ENCODE measurements around the gene SLC25A25. TPM values are rescaled to one million over a fixed set of nuclear protein-coding genes. Genes with fewer than 3 reads are reported as not detected.

Gene SLC25A25
- 10 to 100 TPM; 16.8 to 19.1 (median 18.9) TPM for total RNA-seq
- 15.5 TPM for total RNA-seq (2013)

- Mint-ChIP-seq H3K4me1 (peaks cover 42 to 47% of the 10 kb centered on the region in 2 donors), H3K9me3 (no peaks in the 10 kb centered on the region), H3K27me3 (ENCODE audit: low read depth in 2 of 2) (no peaks in the 10 kb centered on the region), H3K4me3 (peak within 1 kb of the TSS; percentile 94), H3K27ac (no peak within 1 kb of the TSS), H3K36me3 (no peaks in the 10 kb centered on the region)
- Histone ChIP-seq H3K4me3 (ENCODE audit: low read length) (peak within 1 kb of the TSS; percentile 94), H3K27me3 (ENCODE audit: control insufficient read depth, insufficient read depth, low read length) (no peaks in the 10 kb centered on the region), H3K27ac (ENCODE audit: low read length) (peak within 1 kb of the TSS; percentile 97), H3K9me3 (ENCODE audit: control insufficient read depth, insufficient read depth, low read length) (no peaks in the 10 kb centered on the region), H3K36me3 (ENCODE audit: control insufficient read depth, insufficient read depth, low read length) (peaks cover 5% of the 10 kb centered on the region), H3K4me1 (ENCODE audit: control insufficient read depth, insufficient read depth, low read length) (peaks cover 74% of the 10 kb centered on the region)
- WGBS (ENCODE audit: insufficient coverage) = under 1% methylated on average over 67 of the region's 67 CpGs
- ATAC-seq (peak; percentile 83 to 95 (median 85)), DNase-seq (peak; percentile 100)
- intact Hi-C loops (cut with micrococcal nuclease) = loop anchor here (2.0 to 10.0 kb wide), 3 partner anchors 41 to 293 kb away; partner anchors contain the start of gene SH2D3C
- TF ChIP-seq, protein P1, sequence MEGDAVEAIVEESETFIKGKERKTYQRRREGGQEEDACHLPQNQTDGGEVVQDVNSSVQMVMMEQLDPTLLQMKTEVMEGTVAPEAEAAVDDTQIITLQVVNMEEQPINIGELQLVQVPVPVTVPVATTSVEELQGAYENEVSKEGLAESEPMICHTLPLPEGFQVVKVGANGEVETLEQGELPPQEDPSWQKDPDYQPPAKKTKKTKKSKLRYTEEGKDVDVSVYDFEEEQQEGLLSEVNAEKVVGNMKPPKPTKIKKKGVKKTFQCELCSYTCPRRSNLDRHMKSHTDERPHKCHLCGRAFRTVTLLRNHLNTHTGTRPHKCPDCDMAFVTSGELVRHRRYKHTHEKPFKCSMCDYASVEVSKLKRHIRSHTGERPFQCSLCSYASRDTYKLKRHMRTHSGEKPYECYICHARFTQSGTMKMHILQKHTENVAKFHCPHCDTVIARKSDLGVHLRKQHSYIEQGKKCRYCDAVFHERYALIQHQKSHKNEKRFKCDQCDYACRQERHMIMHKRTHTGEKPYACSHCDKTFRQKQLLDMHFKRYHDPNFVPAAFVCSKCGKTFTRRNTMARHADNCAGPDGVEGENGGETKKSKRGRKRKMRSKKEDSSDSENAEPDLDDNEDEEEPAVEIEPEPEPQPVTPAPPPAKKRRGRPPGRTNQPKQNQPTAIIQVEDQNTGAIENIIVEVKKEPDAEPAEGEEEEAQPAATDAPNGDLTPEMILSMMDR (IDR thresholded peaks at IDR 0.05) = no peak
These were observed at the start of gene SLC25A25 for GRCh38 chr9:128067645-128068385. SLC25A25 (plus strand) TSS chr9:128068232; CDS start chr9:128068320, 88 bp downstream.

GRCh38 chr9:128020692-128021091, 47.3 kb upstream of the SLC25A25 start:
- H3K27me3 ChIP-seq (ENCODE audit: control insufficient read depth, insufficient read depth, low read length) = no peaks in the 10 kb centered on the region
- H3K27me3 Mint-ChIP-seq (ENCODE audit: low read depth in 2 of 2) = no peaks in the 10 kb centered on the region
- WGBS (ENCODE audit: insufficient coverage) = 94% methylated on average over 4 of the region's 4 CpGs
- H3K36me3 ChIP-seq (ENCODE audit: control insufficient read depth, insufficient read depth, low read length) = no peaks in the 10 kb centered on the region
- ATAC-seq (no peak), DNase-seq (peak in 1 of 2 donors; percentile 29)
- H3K4me3 Mint-ChIP-seq = no peak overlapping the region
- TF ChIP-seq, protein P1 (IDR thresholded peaks at IDR 0.05) = no peak
- no peak overlapping the region for H3K4me3 ChIP-seq (ENCODE audit: low read length)
- peaks cover 16 to 27% of the 10 kb centered on the region in 2 donors for H3K4me1 Mint-ChIP-seq
- no peak overlapping the region for H3K27ac ChIP-seq (ENCODE audit: low read length)
- no peaks in the 10 kb centered on the region for H3K9me3 Mint-ChIP-seq
- intact Hi-C loops (cut with micrococcal nuclease) = no loop called here
- H3K36me3 Mint-ChIP-seq = no peaks in the 10 kb centered on the region
- H3K4me1 ChIP-seq (ENCODE audit: control insufficient read depth, insufficient read depth, low read length) = peaks cover 36% of the 10 kb centered on the region
- H3K27ac Mint-ChIP-seq = peak overlapping the region; percentile 26 to 33
- H3K9me3 ChIP-seq (ENCODE audit: control insufficient read depth, insufficient read depth, low read length) = no peaks in the 10 kb centered on the region

DNA sequence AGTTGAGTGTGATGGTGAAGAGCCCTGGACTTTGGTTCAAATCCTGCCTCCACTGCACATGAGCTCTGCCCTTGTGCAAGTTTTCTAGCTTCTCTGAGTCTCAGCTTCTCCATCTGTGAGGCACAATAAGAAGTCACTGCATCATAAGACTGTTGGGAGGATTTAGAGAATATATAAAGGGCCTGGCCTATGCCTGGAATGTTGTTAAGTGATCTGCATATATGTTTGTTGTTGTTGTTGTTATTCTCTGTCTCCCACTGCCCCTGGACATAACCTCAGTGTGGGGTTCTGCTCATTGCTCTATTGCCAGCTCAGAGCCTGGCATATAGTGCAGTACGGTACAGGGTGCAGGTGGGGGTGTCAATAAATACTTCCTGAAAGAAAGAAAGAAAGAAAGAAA, 46.9 kb upstream of the SLC25A25 start:
- peaks cover 40% of the 10 kb centered on the region for H3K4me1 ChIP-seq (ENCODE audit: control insufficient read depth, insufficient read depth, low read length)
- 45% methylated on average over 1 of the region's 1 CpG for WGBS (ENCODE audit: insufficient coverage)

More for the DNA sequence above, 46.9 kb upstream of the SLC25A25 start:
- TF ChIP-seq, protein P1 (IDR thresholded peaks at IDR 0.05) = no peak
- Mint-ChIP-seq H3K4me3 (no peak overlapping the region), H3K4me1 (peaks cover 20 to 31% of the 10 kb centered on the region in 2 donors), H3K9me3 (no peaks in the 10 kb centered on the region), H3K27me3 (ENCODE audit: low read depth in 2 of 2) (no peaks in the 10 kb centered on the region), H3K27ac (peak overlapping the region; percentile 26 to 33), H3K36me3 (no peaks in the 10 kb centered on the region)
- Histone ChIP-seq H3K9me3 (ENCODE audit: control insufficient read depth, insufficient read depth, low read length) (no peaks in the 10 kb centered on the region), H3K27ac (ENCODE audit: low read length) (no peak overlapping the region), H3K27me3 (ENCODE audit: control insufficient read depth, insufficient read depth, low read length) (no peaks in the 10 kb centered on the region), H3K4me3 (ENCODE audit: low read length) (no peak overlapping the region), H3K36me3 (ENCODE audit: control insufficient read depth, insufficient read depth, low read length) (no peaks in the 10 kb centered on the region)
- ATAC-seq = no peak
- intact Hi-C loops (cut with micrococcal nuclease) = no loop called here
- no peak for DNase-seq
